ENCODE results near the gene MAP3K15.

GRCh38 chrX:19392703-19393102, 122.6 kb downstream of the MAP3K15 start:
- TF ChIP-seq ETV6 (CRISPR knock-in tag; IDR thresholded peaks at IDR 0.05) (no peak), CTCF (IDR thresholded peaks at IDR 0.05) (no peak), E2F5 (CRISPR knock-in tag; IDR thresholded peaks at IDR 0.05) (no peak), CREB1 (CRISPR knock-in tag; IDR thresholded peaks at IDR 0.05) (no peak), ZNF425 (CRISPR knock-in tag; conservative IDR thresholded peaks at IDR 0.05) (no peak), SMAD4 (CRISPR knock-in tag; IDR thresholded peaks at IDR 0.05) (no peak)

Data from WTC11 (cell line).